ENCODE data around the gene ZNF654.

DNA sequence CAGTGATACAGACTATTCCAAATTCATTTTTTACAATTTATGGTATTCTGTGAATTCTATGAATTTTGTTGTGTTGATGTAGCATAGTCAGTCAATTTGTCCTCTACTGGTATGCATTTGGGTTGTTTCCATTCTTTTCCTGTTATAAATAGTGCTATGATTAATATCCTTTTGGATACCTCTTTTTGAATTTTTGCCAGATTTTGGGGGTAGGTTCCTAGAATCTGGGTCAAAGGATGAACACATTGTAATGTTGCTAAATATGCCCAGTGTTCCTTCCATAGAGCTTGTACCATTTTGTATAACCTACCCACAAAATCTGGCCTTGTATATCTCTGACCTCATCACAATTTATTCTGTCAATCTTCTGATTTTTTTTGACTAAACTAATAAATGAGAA, 46.3 kb downstream of the ZNF654 start:
- TF ChIP-seq, protein P1, sequence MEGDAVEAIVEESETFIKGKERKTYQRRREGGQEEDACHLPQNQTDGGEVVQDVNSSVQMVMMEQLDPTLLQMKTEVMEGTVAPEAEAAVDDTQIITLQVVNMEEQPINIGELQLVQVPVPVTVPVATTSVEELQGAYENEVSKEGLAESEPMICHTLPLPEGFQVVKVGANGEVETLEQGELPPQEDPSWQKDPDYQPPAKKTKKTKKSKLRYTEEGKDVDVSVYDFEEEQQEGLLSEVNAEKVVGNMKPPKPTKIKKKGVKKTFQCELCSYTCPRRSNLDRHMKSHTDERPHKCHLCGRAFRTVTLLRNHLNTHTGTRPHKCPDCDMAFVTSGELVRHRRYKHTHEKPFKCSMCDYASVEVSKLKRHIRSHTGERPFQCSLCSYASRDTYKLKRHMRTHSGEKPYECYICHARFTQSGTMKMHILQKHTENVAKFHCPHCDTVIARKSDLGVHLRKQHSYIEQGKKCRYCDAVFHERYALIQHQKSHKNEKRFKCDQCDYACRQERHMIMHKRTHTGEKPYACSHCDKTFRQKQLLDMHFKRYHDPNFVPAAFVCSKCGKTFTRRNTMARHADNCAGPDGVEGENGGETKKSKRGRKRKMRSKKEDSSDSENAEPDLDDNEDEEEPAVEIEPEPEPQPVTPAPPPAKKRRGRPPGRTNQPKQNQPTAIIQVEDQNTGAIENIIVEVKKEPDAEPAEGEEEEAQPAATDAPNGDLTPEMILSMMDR (IDR thresholded peaks at IDR 0.05) = no peak
- no peak for TF ChIP-seq POLR2A (IDR thresholded peaks at IDR 0.05)

Measured in prostate gland (tissue), 2 donors.